ENCODE measurements around the gene ESRRA. TPM values are rescaled to one million over a fixed set of nuclear protein-coding genes. Genes with fewer than 3 reads are reported as not detected.
"Not testable (repeated sequence)": the region's sequence is repeated elsewhere in the genome, so short reads cannot be mapped to it uniquely, and the experiment has no call there.

Gene ESRRA
- total RNA-seq, 1 donor from 2014 or later: 256 TPM

- no peak for ATAC-seq
- intact Hi-C loops (cut with micrococcal nuclease): no loop called here
- DNase-seq: no peak
These were observed 15.2 kb downstream of the ESRRA start for GRCh38 chr11:64320556-64320955.

DNA sequence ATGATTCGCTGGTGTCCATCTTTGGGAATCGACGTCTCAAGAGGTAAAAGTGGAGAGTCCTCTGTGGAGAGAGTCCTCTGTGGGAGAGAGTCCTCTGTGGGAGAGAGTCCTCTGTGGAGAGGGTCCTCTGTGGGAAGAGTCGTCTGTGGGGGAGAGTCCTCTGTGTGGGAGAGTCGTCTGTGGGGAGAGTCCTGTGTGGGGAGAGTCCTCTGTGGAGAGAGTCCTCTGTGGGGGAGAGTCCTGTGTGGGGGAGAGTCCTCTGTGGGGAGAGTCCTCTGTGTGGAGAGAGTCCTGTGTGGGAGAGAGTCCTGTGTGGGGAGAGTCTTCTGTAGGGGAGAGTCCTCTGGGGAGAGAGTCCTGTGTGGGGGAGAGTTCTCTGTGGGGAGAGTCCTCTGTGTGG is 15.7 kb downstream of the ESRRA start:
- no peak for ATAC-seq
- intact Hi-C loops (cut with micrococcal nuclease): no loop called here
- DNase-seq: no peak

GRCh38 chr11:64321533-64321932 is 16.2 kb downstream of the ESRRA start:
- intact Hi-C loops (cut with micrococcal nuclease): no loop called here
- no peak for ATAC-seq
- DNase-seq: no peak

GRCh38 chr11:64322925-64323260 is 17.6 kb downstream of the ESRRA start:
- intact Hi-C loops (cut with micrococcal nuclease): no loop called here

DNA sequence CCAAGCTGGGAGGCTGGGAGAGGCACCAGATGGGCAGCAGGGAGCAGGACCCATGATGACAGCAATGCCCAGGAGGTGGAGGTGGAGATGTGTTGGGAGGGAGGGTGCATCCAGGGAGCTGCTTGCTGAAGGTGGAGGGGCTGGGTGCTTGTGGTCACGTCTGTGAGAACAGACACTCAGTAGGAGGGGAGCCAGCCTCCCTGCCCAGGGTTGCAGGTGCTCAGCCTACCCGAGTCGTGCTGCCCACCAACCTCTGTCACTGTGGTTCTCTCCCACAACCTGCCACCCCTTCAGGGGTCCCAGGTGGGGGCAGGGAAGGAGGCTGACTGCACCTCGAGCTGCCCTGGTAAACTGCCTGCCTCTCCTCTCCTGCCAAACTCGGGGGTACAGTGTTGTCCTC is 18.0 kb downstream of the ESRRA start:
- ATAC-seq (no peak), DNase-seq (no peak)
- intact Hi-C loops (cut with micrococcal nuclease): no loop called here

More at GRCh38 chr11:64322925-64323260, 17.6 kb downstream of the ESRRA start:
- DNase-seq (no peak), ATAC-seq (no peak)

GRCh38 chr11:64323984-64324383 is 18.7 kb downstream of the ESRRA start:
- DNase-seq; ATAC-seq; intact Hi-C loops (cut with micrococcal nuclease): not testable (repeated sequence)

- intact Hi-C loops (cut with micrococcal nuclease): no loop called here
- DNase-seq: no peak
- ATAC-seq: no peak
These were observed 19.6 kb downstream of the ESRRA start for GRCh38 chr11:64324692-64325469.

- ATAC-seq (no peak), DNase-seq (no peak)
- intact Hi-C loops (cut with micrococcal nuclease): no loop called here
These were observed 22.1 kb downstream of the ESRRA start for GRCh38 chr11:64327375-64327774.

GRCh38 chr11:64327993-64328392 is 22.7 kb downstream of the ESRRA start:
- ATAC-seq: no peak
- intact Hi-C loops (cut with micrococcal nuclease): no loop called here
- no peak for DNase-seq

DNA sequence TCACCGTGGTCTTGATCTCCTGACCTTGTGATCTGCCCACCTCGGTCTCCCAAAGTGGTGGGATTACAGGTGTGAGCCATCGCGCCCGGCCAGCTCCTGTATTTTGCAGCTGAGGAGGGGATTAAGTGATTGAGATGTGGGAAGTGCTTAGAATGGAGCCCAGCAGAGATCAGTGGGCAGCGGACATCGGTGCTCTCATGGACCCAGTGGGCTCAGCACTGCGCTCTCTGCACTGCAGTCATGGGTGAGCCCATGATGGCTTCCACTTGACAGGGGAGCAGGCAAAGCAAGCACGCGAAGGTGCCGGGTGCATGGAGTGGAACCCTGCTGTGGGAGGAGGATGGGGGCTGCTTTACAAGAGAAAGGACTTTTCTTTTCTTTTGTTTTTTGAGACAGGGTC is 25.6 kb downstream of the ESRRA start:
- no peak for DNase-seq
- no peak for ATAC-seq
- intact Hi-C loops (cut with micrococcal nuclease): no loop called here

GRCh38 chr11:64331569-64332371 is 26.4 kb downstream of the ESRRA start:
- DNase-seq: peak; percentile 82
- peak; percentile 69 for ATAC-seq
- intact Hi-C loops (cut with micrococcal nuclease): no loop called here

GRCh38 chr11:64333556-64333955 is 28.2 kb downstream of the ESRRA start:
- intact Hi-C loops (cut with micrococcal nuclease): no loop called here
- ATAC-seq (no peak), DNase-seq (no peak)

DNA sequence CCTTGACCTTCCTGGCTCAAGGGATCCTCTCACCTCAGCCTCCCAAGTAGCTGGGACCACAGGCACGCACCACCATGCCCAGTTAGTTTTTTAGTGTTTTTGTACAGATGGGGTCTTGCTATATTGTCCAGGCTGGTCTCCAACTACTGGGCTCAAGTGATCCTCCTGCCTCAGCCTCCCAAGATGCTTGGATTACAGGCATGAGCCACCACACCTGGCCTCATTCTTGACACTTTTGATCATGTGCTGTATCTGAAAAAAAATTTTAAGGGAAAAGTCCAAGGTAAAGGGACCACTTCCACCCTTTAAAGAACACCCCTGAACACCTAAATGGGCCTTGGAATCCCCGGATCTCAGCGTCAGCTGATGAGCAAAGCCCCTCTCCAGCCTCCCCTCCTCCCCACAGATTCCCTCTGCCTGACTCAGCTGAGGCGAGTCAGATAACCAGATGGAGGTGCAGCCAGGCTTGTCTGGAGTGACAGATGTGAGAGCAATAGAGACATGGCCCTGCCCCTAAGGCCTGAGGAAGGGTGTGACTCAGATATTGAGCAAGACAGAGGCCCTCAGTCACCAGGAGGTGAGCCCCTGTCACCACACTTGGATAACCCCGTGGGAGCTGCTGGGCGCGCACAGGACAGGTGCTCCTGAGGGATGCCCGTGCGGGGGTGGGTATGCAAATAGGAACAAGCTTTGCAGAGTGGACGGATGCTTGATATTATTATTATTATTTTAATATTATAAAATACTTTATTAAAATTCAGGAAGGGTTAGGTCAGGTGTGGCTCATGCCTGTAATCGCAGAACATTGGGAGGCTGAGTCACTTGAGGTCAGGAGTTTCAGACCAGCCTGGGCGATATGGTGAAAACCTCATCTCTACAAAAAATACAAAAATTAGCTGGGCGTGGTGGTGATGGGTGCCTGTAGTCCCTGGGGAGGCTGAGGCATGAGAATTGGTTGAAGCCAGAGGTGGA is 29.7 kb downstream of the ESRRA start:
- DNase-seq (peak; percentile 26), ATAC-seq (peak; percentile 74)
- intact Hi-C loops (cut with micrococcal nuclease): no loop called here

- ATAC-seq: no peak
- intact Hi-C loops (cut with micrococcal nuclease): no loop called here
- DNase-seq: no peak
These were observed 32.4 kb downstream of the ESRRA start for GRCh38 chr11:64337538-64338249.

GRCh38 chr11:64338716-64339115 is 33.4 kb downstream of the ESRRA start:
- no peak for DNase-seq
- intact Hi-C loops (cut with micrococcal nuclease): no loop called here
- ATAC-seq: no peak

DNA sequence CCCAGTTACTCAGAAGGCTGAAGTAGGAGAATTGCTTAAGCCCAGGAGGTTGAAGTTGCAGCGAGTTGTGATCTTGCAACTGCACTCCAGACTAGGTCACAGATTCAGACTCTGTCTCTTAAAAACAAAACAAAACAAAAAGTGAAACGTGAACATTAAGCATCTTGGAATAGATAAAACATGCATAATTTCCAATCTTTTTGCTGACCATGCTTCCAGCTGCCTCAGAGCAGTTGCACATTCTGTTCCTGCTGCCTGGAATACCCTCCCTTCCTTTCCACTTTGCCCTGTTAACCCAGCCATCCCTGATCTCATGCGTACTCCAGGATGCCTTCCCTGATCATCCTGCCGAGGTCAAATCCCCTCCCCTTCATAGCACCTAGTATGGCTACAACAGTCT is 34.0 kb downstream of the ESRRA start:
- intact Hi-C loops (cut with micrococcal nuclease): no loop called here
- no peak for ATAC-seq
- no peak for DNase-seq

- DNase-seq (peak; percentile 76), ATAC-seq (peak; percentile 6)
- intact Hi-C loops (cut with micrococcal nuclease): no loop called here
These were observed 34.6 kb downstream of the ESRRA start, which contains the start of gene CCDC88B for GRCh38 chr11:64339754-64340408. Gene CCDC88B, plus strand, starts transcription at chr11:64340204. Its CDS starts 63 bp downstream, at chr11:64340267.

GRCh38 chr11:64340671-64341335 is 35.5 kb downstream of the ESRRA start:
- ATAC-seq: no peak
- DNase-seq: peak; percentile 65
- intact Hi-C loops (cut with micrococcal nuclease): no loop called here
